ENCODE measurements around the gene ERI2. TPM values are rescaled to one million over a fixed set of nuclear protein-coding genes. Genes with fewer than 3 reads are reported as not detected.

Gene ERI2
- total RNA-seq, 4 donors from 2014 or later = 6.7 to 15.5 (median 12.0) TPM

DNA sequence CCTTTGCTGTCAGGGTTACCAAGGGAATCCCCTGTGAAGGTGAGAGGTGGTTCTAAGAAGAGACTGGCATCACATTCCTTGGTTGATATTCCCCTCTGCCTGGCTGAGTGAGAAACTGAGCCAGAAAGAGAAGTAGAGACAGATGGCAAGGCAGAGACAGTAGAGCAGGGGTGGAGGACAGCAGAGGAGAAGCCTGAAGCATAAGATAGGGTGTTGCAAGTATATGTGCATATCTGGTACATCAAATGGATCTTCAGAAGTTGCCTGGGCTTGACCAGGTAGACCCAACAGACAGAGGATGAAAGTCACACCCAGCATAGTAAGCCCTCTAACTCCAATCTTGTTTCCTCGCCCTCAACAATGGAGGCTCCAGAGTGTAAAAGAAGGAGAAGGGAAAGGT, 56.8 kb downstream of the ERI2 start:
- intact Hi-C loops (cut with DNase I; ENCODE audit: low total_unique reads) = no loop called here
- 95 to 100% methylated on average over 1 of the region's 1 CpG for WGBS, 2 donors
- TF ChIP-seq POLR2A (IDR thresholded peaks at IDR 0.05) = no peak
- TF ChIP-seq, protein P1, sequence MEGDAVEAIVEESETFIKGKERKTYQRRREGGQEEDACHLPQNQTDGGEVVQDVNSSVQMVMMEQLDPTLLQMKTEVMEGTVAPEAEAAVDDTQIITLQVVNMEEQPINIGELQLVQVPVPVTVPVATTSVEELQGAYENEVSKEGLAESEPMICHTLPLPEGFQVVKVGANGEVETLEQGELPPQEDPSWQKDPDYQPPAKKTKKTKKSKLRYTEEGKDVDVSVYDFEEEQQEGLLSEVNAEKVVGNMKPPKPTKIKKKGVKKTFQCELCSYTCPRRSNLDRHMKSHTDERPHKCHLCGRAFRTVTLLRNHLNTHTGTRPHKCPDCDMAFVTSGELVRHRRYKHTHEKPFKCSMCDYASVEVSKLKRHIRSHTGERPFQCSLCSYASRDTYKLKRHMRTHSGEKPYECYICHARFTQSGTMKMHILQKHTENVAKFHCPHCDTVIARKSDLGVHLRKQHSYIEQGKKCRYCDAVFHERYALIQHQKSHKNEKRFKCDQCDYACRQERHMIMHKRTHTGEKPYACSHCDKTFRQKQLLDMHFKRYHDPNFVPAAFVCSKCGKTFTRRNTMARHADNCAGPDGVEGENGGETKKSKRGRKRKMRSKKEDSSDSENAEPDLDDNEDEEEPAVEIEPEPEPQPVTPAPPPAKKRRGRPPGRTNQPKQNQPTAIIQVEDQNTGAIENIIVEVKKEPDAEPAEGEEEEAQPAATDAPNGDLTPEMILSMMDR (IDR thresholded peaks at IDR 0.05) = no peak
- no peak overlapping the region for H3K4me3 ChIP-seq (ENCODE audit: low read depth, poor library complexity, severe bottlenecking)
- DNase-seq (ENCODE audit: low spot score in 2 of 2) = no peak

DNA sequence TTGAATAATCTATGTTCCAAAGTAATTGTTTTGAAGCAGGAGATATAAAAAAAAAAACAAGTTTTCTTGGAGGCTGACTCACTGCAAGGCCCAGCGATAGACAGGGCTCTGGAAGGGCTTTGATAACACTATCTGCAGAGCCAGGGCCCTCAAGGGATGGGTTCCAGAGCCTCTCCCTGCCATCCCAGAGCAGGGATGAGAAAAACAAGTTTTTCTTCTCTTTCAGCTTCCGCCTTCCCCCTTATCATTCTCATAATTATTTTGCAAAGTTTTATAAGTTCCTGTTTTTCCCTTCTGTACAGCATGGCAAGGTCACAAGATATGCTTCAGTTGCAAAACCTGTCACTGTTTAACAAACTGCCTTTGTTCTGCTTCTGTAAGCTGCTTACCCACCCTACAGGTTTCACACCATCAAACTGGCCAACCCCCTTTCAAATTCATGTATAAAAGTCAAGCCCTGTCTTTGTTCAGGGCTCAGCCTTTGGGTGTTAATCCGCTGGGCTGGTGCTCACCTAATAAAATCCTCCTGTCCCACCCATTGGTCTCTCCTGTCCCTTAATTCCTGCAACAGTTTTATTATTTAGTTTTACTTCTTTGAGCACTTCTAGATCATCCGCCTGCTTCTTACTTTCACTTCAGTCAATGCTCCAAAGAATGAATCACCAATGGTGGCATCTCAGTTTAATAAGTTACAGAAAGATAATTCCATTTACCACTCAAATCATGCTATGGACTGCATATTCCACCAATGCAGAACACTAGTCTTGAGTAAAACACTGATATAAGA, 59.0 kb downstream of the ERI2 start:
- 78 to 84% methylated on average over 4 of the region's 4 CpGs for WGBS, 2 donors
- no peak overlapping the region for H3K4me3 ChIP-seq (ENCODE audit: low read depth, poor library complexity, severe bottlenecking)
- intact Hi-C loops (cut with DNase I; ENCODE audit: low total_unique reads) = no loop called here
- DNase-seq (ENCODE audit: low spot score in 2 of 2) = no peak
- no peak for TF ChIP-seq POLR2A (IDR thresholded peaks at IDR 0.05)
- TF ChIP-seq, protein P1 (IDR thresholded peaks at IDR 0.05) = no peak

DNA sequence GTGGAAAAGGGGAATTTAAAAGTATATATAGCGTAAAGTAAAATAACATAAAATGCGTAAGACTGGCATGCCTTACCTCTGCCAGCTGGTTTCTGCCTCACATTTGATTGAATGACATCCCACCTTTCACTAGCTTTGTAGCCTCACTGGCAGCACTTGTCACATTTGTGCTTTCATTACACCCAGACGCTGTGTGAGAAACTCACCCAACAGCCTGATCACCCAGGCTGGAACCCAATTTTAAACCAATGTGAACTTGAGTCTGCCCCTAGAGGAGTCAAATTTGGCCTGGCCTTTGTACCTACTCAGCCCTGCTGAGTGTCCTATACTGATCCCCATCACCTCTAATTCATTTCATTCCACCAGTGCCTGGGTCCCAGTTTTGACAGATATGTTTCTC, 59.8 kb downstream of the ERI2 start:
- no peak overlapping the region for H3K4me3 ChIP-seq (ENCODE audit: low read depth, poor library complexity, severe bottlenecking)
- WGBS, 2 donors = 93 to 97% methylated on average over 3 of the region's 3 CpGs
- TF ChIP-seq, protein P1 (IDR thresholded peaks at IDR 0.05) = no peak
- no peak for TF ChIP-seq POLR2A (IDR thresholded peaks at IDR 0.05)
- intact Hi-C loops (cut with DNase I; ENCODE audit: low total_unique reads) = no loop called here
- no peak for DNase-seq (ENCODE audit: low spot score in 2 of 2)

Other genes starting within 250 kb of the ERI2 start
- not detected for gene ACSM2B, start 230.1 kb downstream of the ERI2 start, total RNA-seq
- gene ACSM1, start 108.8 kb downstream of the ERI2 start, total RNA-seq = 1 to 10 TPM in 1 of 4 donors, under 1 TPM in 3; 0.49 to 1.1 (median 0.57) TPM
- 10 to 100 TPM; 40.5 to 73.7 (median 67.0) TPM for gene THUMPD1, start 64.7 kb downstream of the ERI2 start, total RNA-seq
- gene ACSM3, start 42.5 kb downstream of the ERI2 start, total RNA-seq = 10 to 100 TPM in 1 of 4 donors, 1 to 10 TPM in 3; 4.8 to 21.5 (median 6.6) TPM
- 10 to 100 TPM in 1 of 4 donors, 1 to 10 TPM in 3; 2.0 to 10.6 (median 6.2) TPM for gene REXO5, start 55 bp upstream of the ERI2 start, total RNA-seq
- 10 to 100 TPM; 18.2 to 20.8 (median 18.3) TPM for gene DCUN1D3, start 93.9 kb upstream of the ERI2 start, total RNA-seq
- gene LYRM1, start 94.3 kb upstream of the ERI2 start, total RNA-seq = 10 to 100 TPM; 24.3 to 27.3 (median 25.5) TPM

Data from lower leg skin (tissue), 4 donors.